Lung (tissue), 12 donors: Measurements from ENCODE around the gene PGD. TPM values are rescaled to one million over a fixed set of nuclear protein-coding genes. Genes with fewer than 3 reads are reported as not detected.
"Not testable (repeated sequence)": the region's sequence is repeated elsewhere in the genome, so short reads cannot be mapped to it uniquely, and the experiment has no call there.

Experiments used
- ATAC-seq: fragments of 200-7000 bp; cut with Tn5 transposase; one replicate; pipeline ENCODE4 v1.9.1; 2020; ENCODE audit warnings: moderate number of reproducible peaks; ENCODE audit not compliant: insufficient read depth, low FRiP score
- DNase-seq, 3 donors: peaks; one replicate each; pipeline ENCODE4 v3.0.0-alpha.2; 2013 to 2017
- H3K27ac ChIP-seq, 2 donors: one replicate each; pipeline ENCODE4 v1.5.1; 2013; ENCODE audit warnings: mild to moderate bottlenecking in 2 of 2, moderate library complexity in 2 of 2, control low read depth in 1 of 2, inconsistent platforms in 1 of 2, low read depth in 1 of 2, low read length in 1 of 2
- H3K27me3 ChIP-seq, 3 donors: one replicate each; pipeline ENCODE4 v1.5.1; 2013; ENCODE audit warnings: low read length in 2 of 3; ENCODE audit not compliant: control insufficient read depth in 3 of 3, insufficient read depth in 3 of 3
- H3K36me3 ChIP-seq, 4 donors: one replicate each; pipeline ENCODE4 v1.5.1; 2013; ENCODE audit warnings: low read length in 4 of 4, mild to moderate bottlenecking in 1 of 4, moderate library complexity in 1 of 4; ENCODE audit not compliant: control insufficient read depth in 4 of 4, insufficient read depth in 4 of 4
- H3K4me1 ChIP-seq, 5 donors: one replicate each; pipeline ENCODE4 v1.5.1; 2013; ENCODE audit warnings: low read length in 5 of 5, mild to moderate bottlenecking in 2 of 5, moderate library complexity in 1 of 5; ENCODE audit not compliant: control insufficient read depth in 5 of 5, insufficient read depth in 5 of 5
- H3K4me3 ChIP-seq: one replicate; pipeline ENCODE4 v1.5.1; 2013; ENCODE audit warnings: mild to moderate bottlenecking, control low read depth, moderate library complexity
- H3K9ac ChIP-seq, 2 donors: one replicate each; pipeline ENCODE4 v1.5.1; 2013; ENCODE audit warnings: low read length in 2 of 2, control low read depth in 1 of 2; ENCODE audit not compliant: insufficient read depth in 1 of 2
- H3K9me3 ChIP-seq, 4 donors: one replicate each; pipeline ENCODE4 v1.5.1; 2013; ENCODE audit warnings: low read length in 3 of 4, mild to moderate bottlenecking in 1 of 4, moderate library complexity in 1 of 4; ENCODE audit not compliant: control insufficient read depth in 4 of 4, insufficient read depth in 3 of 4
- WGBS, 2 donors: extraction: QIAGEN DNeasy Blood & Tissue Kit; methylation state at CpG; one replicate each; pipeline ENCODE4 v1.1.7; 2013; 5-methylcytosine and 5-hydroxymethylcytosine counted together
- polyA plus RNA-seq, 2 donors: library from polyadenylated mRNA; stranded (reverse); fragments of 200-250 nt; gene quantifications; one replicate each; pipeline ENCODE4 v1.2.1, GENCODE V29; 2013
- total RNA-seq, 2 donors: library from RNA; depleted of rRNA in 1 of 2; stranded (reverse); fragments of >200 nt in 1 of 2; gene quantifications; one replicate each; pipeline ENCODE4 v1.2.1, GENCODE V29; 2014 to 2021
- TF ChIP-seq, protein P1 (sequence below): IDR thresholded peaks from 2 replicates; pipeline ENCODE4 v1.5.1; 2012; ENCODE audit warnings: mild to moderate bottlenecking; ENCODE audit errors: control extremely low read depth, extremely low read depth
- donor health status: control.
- donor health status: control.
- donor health status: Bipolar disorder and iron deficiency.
- donor health status: healthy.
- donor health status: DM: yes; HTN: yes; CAD: no.

Gene PGD
- total and polyA plus RNA-seq, 4 donors = 47.8 to 421 (median 164) TPM

DNA sequence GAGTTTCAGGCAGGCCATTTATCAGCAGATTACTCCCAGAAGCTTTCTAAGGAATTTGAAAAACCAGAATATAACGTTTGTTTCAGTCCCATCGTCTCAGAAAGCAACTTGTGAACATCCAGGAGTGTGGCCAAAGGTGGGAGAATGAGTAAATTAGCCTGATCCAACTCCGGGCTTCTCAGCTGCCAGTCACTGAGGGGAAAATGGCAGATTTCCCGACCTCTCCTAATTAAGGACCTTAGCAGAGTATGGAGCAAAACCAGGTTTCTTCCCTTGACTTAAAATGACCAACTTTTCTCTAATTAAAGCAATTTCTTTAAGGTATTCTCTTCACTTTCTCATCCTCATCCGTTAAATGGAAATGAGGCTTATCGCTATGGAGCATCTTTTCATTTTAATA, 52.0 kb downstream of the PGD start:
- Histone ChIP-seq H3K9ac (no peak overlapping the region), H3K9me3 (peaks cover 0 to 3% (median 0%) of the 10 kb centered on the region in 4 donors), H3K36me3 (no peaks in the 10 kb centered on the region), H3K27me3 (no peaks in the 10 kb centered on the region), H3K4me3 (no peak overlapping the region), H3K4me1 (peaks cover 0 to 18% (median 0%) of the 10 kb centered on the region in 5 donors), H3K27ac (no peak overlapping the region)
- 59 to 71% methylated on average over 6 of the region's 6 CpGs for WGBS, 2 donors
- DNase-seq (no peak), ATAC-seq (no peak)
- TF ChIP-seq, protein P1, sequence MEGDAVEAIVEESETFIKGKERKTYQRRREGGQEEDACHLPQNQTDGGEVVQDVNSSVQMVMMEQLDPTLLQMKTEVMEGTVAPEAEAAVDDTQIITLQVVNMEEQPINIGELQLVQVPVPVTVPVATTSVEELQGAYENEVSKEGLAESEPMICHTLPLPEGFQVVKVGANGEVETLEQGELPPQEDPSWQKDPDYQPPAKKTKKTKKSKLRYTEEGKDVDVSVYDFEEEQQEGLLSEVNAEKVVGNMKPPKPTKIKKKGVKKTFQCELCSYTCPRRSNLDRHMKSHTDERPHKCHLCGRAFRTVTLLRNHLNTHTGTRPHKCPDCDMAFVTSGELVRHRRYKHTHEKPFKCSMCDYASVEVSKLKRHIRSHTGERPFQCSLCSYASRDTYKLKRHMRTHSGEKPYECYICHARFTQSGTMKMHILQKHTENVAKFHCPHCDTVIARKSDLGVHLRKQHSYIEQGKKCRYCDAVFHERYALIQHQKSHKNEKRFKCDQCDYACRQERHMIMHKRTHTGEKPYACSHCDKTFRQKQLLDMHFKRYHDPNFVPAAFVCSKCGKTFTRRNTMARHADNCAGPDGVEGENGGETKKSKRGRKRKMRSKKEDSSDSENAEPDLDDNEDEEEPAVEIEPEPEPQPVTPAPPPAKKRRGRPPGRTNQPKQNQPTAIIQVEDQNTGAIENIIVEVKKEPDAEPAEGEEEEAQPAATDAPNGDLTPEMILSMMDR = no peak

DNA sequence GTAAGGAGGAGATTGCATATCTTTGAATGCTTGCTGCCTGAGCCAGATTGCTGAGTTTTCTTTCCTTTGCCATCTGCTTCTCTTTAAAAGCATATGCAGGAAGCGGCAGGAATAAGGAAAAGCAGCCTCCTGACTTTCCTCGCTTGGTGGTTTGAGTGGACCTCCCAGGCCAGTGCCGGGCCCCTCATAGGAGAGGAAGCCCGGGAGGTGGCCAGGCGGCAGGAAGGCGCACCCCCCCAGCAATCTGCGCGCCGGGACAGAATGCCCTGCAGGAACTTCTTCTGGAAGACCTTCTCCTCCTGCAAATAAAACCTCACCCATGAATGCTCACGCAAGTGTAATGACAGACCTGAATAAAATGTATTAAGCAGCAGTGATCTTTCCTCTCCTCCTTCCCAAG, 52.4 kb downstream of the PGD start:
- ATAC-seq (no peak), DNase-seq (peak in 2 of 3 donors; percentile 34 to 61)
- no peak overlapping the region for H3K4me3 ChIP-seq
- H3K4me1 ChIP-seq = peaks cover 0 to 18% (median 0%) of the 10 kb centered on the region in 5 donors
- WGBS, 2 donors = 9 to 10% methylated on average over 10 of the region's 10 CpGs
- no peaks in the 10 kb centered on the region for H3K36me3 ChIP-seq
- no peak overlapping the region for H3K27ac ChIP-seq
- peaks cover 0 to 3% (median 0%) of the 10 kb centered on the region in 4 donors for H3K9me3 ChIP-seq
- H3K27me3 ChIP-seq = no peaks in the 10 kb centered on the region
- TF ChIP-seq, protein P1 = no peak
- no peak overlapping the region for H3K9ac ChIP-seq

DNA sequence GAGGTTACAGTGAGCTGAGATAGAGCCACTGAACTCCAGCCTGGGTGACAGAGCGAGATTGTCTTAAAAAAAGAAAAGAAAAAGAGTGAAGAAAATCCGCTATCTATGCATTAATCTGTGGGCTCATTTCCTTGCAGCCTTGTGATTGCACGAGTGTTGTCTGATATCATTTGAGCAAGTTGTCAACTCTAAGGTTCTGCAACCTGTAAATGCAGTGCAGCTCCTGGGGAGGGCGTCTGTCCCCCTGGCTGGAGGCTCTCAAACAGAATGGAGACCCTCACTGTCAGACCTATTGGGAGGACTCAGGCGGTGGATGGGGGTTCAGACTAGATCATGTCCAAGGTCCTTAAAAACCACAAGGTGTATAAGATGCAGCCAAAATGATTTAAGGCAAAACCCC, 57.2 kb downstream of the PGD start:
- ATAC-seq (no peak), DNase-seq (no peak)
- H3K4me1 ChIP-seq = peaks cover 0 to 7% (median 0%) of the 10 kb centered on the region in 5 donors
- TF ChIP-seq, protein P1 = no peak
- no peaks in the 10 kb centered on the region for H3K27me3 ChIP-seq
- no peaks in the 10 kb centered on the region for H3K9me3 ChIP-seq
- peaks cover 0 to 3% (median under 1%) of the 10 kb centered on the region in 4 donors for H3K36me3 ChIP-seq
- no peak overlapping the region for H3K9ac ChIP-seq
- H3K27ac ChIP-seq = no peak overlapping the region
- 87 to 90% methylated on average over 5 of the region's 5 CpGs for WGBS, 2 donors
- H3K4me3 ChIP-seq = no peak overlapping the region

DNA sequence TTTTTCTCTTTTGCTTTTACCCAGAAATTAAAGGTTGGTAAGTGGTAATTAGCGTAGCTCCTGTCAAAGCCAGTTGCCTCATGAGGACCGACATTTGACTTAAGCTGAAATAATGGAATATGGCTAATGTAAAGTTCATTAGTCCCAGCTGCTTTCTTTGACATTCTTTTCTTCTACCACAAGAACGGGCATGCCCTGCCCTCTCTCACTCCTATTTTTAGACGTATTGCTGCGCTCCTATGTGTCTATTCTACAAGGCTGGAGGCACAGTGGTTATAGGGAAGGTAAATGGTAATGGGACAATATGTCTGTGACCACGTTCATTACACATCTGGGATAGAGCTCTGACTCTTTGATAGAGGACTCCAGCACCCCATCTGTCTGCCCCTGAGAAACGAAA, 57.8 kb downstream of the PGD start:
- no peak overlapping the region for H3K27ac ChIP-seq
- peaks cover 0 to 3% (median 0%) of the 10 kb centered on the region in 5 donors for H3K4me1 ChIP-seq
- ATAC-seq = no peak
- 83% methylated on average over 7 of the region's 7 CpGs for WGBS, 2 donors
- no peaks in the 10 kb centered on the region for H3K27me3 ChIP-seq
- TF ChIP-seq, protein P1 = no peak
- DNase-seq = no peak
- H3K9me3 ChIP-seq = no peaks in the 10 kb centered on the region
- H3K9ac ChIP-seq = no peak overlapping the region
- no peak overlapping the region for H3K4me3 ChIP-seq
- peaks cover 0 to 9% (median 4%) of the 10 kb centered on the region in 4 donors for H3K36me3 ChIP-seq

DNA sequence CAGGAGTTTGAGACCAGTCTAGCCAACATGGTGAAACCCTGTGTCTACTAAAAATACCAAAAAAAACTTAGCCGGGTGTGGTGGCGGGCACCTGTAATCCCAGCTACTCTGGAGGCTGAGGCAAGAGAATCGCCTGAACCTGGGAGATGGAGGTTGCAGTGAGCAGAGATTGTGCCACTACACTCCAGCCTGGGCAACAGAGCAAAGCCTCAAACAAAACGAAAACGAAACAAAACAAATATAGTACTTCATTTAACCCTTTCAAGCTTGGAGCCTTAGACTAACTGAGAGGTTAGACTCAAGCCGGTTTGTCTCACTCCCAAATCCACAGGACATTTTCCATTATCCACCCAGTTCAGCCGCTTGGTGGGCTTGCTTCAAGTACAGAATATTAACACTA, 58.6 kb downstream of the PGD start:
- not testable (repeated sequence) for DNase-seq, H3K4me1 ChIP-seq, ATAC-seq, H3K27me3 ChIP-seq, H3K9me3 ChIP-seq, H3K9ac ChIP-seq, H3K4me3 ChIP-seq
- Histone ChIP-seq H3K27ac (peak overlapping the region in 1 of 2 donors; percentile 1), H3K36me3 (peaks cover 0 to 11% (median 4%) of the 10 kb centered on the region in 4 donors)
- WGBS, 2 donors = 55 to 72% methylated on average over 7 of the region's 7 CpGs
